GM12878 (cell line): Measurements from ENCODE around the gene LSM10. TPM values are rescaled to one million over a fixed set of nuclear protein-coding genes. Genes with fewer than 3 reads are reported as not detected.

ENCODE experiments used
- CBFB ChIP-seq: IDR thresholded peaks from 2 replicates; pipeline ENCODE4 v1.6.1; 2016; ENCODE audit warnings: antibody characterized with exemption, low read depth
- EED ChIP-seq: sonication (generic); IDR thresholded peaks from 2 replicates; pipeline ENCODE4 v1.6.1; 2016; ENCODE audit warnings: antibody characterized with exemption, low read depth
- EGR1 ChIP-seq, 2 experiments: IDR thresholded peaks; 1 replicate in 1 of 2; 2 replicates in 1 of 2; pipeline ENCODE4 v1.6.1; 2011 to 2012; ENCODE audit warnings: low read depth in 2 of 2, low read length in 2 of 2, borderline replicate concordance in 1 of 2, mild to moderate bottlenecking in 1 of 2, moderate library complexity in 1 of 2
- HDGF ChIP-seq: fragments of 450-650 bp; IDR thresholded peaks from 2 replicates; pipeline ENCODE4 v1.6.1; 2016; ENCODE audit warnings: antibody characterized with exemption
- MXI1 ChIP-seq: fragments of 150-350 bp; IDR thresholded peaks from 2 replicates; pipeline ENCODE4 v1.6.1; 2011; ENCODE audit warnings: low read depth, mild to moderate bottlenecking, inconsistent platforms, low read length, improper control_type of control experiment
- MYC ChIP-seq: IDR thresholded peaks from 2 replicates; pipeline ENCODE4 v1.6.1; 2011; ENCODE audit warnings: mild to moderate bottlenecking, low read length, moderate library complexity, inconsistent platforms; ENCODE audit not compliant: insufficient read depth, insufficient replicate concordance, insufficient read length, severe bottlenecking
- NBN ChIP-seq: fragments of 450-650 bp; IDR thresholded peaks from 2 replicates; pipeline ENCODE4 v1.6.1; 2016
- NR2C2 ChIP-seq: IDR thresholded peaks from 2 replicates; pipeline ENCODE4 v1.6.1; 2011; ENCODE audit warnings: borderline replicate concordance, low read depth; ENCODE audit not compliant: control insufficient read depth, insufficient read length
- POLR2A ChIP-seq: IDR thresholded peaks from 2 replicates; pipeline ENCODE4 v1.6.1; 2011; ENCODE audit warnings: low read depth, mild to moderate bottlenecking, low read length
- SMARCA5 ChIP-seq: fragments of 450-650 bp; IDR thresholded peaks from 2 replicates; pipeline ENCODE4 v1.6.1; 2017; ENCODE audit warnings: mild to moderate bottlenecking
- SMC3 ChIP-seq: IDR thresholded peaks from 2 replicates; pipeline ENCODE4 v1.6.1; 2011; ENCODE audit warnings: low read length, improper control_type of control experiment, borderline replicate concordance
- TCF3 ChIP-seq: IDR thresholded peaks from 2 replicates; pipeline ENCODE4 v1.6.1; 2012; ENCODE audit warnings: low read depth, mild to moderate bottlenecking, low read length, borderline replicate concordance; ENCODE audit not compliant: insufficient read depth
- ZBED1 ChIP-seq: IDR thresholded peaks from 2 replicates; pipeline ENCODE4 v1.6.1; 2016; ENCODE audit warnings: borderline replicate concordance
- ZNF217 ChIP-seq: fragments of 450-650 bp; IDR thresholded peaks from 2 replicates; pipeline ENCODE4 v1.6.1; 2017; ENCODE audit warnings: antibody characterized with exemption, mild to moderate bottlenecking
- ZNF274 ChIP-seq: IDR thresholded peaks from one replicate; pipeline ENCODE4 v1.8.0; 2011; ENCODE audit not compliant: insufficient read length, insufficient read depth
- ZNF384 ChIP-seq: IDR thresholded peaks from 2 replicates; pipeline ENCODE4 v1.6.1; 2012; ENCODE audit warnings: low read depth, mild to moderate bottlenecking, low read length, improper control_type of control experiment, borderline replicate concordance
- polyA plus RNA-seq, 11 experiments: library from polyadenylated mRNA; depleted of rRNA in 4 of 11; unstranded in 6 of 11; stranded (reverse) in 5 of 11; fragments of >200 nt; fragmentation: Nextera tagmentation in 4 of 11; fragmentation: Illumina TruSeq in 1 of 11; extraction: Ambion mirVana in 4 of 11; extraction: Trizol in 1 of 11; gene quantifications; 1 replicate in 1 of 11; 2 replicates in 10 of 11; pipeline versions ENCODE4 v1.2.1 to v1.2.3, GENCODE V29; 2011 to 2016; ENCODE audit warnings: inconsistent platforms in 2 of 11, missing spikeins in 2 of 11, low read depth in 1 of 11
- total RNA-seq, 4 experiments: library from RNA; depleted of rRNA in 3 of 4; stranded (reverse); fragments of >200 nt in 3 of 4; fragmentation: Illumina TruSeq in 1 of 4; extraction: Trizol in 1 of 4; gene quantifications; 2 replicates each; pipeline versions ENCODE4 v1.2.1 to v1.2.3, GENCODE V29; 2013 to 2021
- TF ChIP-seq, protein P1 (sequence below): fragments of 450-650 bp; conservative IDR thresholded peaks from 2 replicates; pipeline ENCODE4 v1.6.1; 2017; ENCODE audit warnings: mild to moderate bottlenecking, moderate library complexity
- TF ChIP-seq, protein P2 (sequence below): fragments of 450-650 bp; IDR thresholded peaks from 2 replicates; pipeline ENCODE4 v1.6.1; 2017; ENCODE audit warnings: mild to moderate bottlenecking, moderate library complexity
- TF ChIP-seq, protein P3 (sequence below): IDR thresholded peaks from 2 replicates; pipeline ENCODE4 v1.6.1; 2012; ENCODE audit warnings: low read depth, low read length, improper control_type of control experiment

Gene LSM10
- total and polyA plus RNA-seq, 10 of the 15 experiments (the other 5 are each of a cell fraction or from before 2014, with no cell fraction given), result 13.1 to 103 (median 57.5) TPM

DNA sequence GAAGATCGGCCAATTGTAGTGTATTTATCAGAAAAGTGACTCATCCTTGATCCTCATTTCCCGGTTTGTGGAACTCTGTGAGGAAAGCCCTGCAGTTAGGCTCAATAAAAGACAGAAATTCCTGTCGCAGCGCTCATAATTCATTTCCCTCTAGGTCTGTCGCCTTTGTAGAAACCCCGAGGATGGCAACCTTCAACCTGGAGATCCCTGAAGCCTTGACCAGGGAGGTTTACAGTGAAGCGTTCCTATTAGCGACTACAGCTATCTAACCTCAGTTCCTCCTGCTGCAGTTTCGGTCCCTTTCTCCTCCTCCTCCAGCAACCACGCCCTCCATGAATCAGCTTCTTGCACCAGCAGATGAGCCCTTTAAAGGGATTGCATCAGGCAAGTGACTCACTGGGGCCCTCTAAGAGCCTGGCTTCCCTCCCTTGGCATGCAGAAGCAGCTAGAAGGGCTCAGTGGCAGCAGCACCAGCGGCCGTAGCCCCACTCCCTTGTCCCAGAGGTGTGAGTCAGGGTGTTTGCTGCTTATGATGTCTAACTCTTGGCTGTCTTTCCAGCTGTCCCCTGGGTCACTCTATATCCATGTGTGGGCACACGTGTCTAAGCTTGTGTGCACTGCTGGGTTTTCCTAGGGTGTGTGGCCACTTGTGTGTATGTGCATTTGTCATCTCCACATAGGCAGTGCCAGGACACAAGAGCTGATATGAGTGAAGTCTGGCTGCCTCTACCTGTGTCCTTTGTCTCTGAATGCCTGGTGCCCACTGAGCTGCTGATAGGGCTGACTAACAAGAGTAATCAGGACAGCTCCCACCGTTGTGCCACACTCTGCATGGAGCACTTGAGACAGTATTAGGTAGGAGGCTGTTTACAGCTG, 11.2 kb downstream of the LSM10 start (continued):
- TF ChIP-seq ZNF384 (no peak), MYC (no peak), TCF3 (no peak), NR2C2 (no peak), HDGF (peak; percentile 37; the same call in 1 of the 2 replicates), NBN (peak; percentile 65), ZNF274 (no peak), SMC3 (peak; percentile 14; the same call in 1 of the 2 replicates), EGR1 (IDR thresholded peaks at IDR 0.05; ENCODE audit: borderline replicate concordance in 1 of 2, low read depth in 2 of 2, low read length in 2 of 2) (no peak), ZBED1 (peak; percentile 51; the same call in 1 of the 2 replicates), POLR2A (peak; percentile 99), CBFB (peak; percentile 40), SMARCA5 (peak; percentile 98), MXI1 (peak; percentile 78), ZNF217 (peak; percentile 82; the same call in 1 of the 2 replicates), EED (no peak; the same call in 1 of the 2 replicates)
- TF ChIP-seq, protein P1, sequence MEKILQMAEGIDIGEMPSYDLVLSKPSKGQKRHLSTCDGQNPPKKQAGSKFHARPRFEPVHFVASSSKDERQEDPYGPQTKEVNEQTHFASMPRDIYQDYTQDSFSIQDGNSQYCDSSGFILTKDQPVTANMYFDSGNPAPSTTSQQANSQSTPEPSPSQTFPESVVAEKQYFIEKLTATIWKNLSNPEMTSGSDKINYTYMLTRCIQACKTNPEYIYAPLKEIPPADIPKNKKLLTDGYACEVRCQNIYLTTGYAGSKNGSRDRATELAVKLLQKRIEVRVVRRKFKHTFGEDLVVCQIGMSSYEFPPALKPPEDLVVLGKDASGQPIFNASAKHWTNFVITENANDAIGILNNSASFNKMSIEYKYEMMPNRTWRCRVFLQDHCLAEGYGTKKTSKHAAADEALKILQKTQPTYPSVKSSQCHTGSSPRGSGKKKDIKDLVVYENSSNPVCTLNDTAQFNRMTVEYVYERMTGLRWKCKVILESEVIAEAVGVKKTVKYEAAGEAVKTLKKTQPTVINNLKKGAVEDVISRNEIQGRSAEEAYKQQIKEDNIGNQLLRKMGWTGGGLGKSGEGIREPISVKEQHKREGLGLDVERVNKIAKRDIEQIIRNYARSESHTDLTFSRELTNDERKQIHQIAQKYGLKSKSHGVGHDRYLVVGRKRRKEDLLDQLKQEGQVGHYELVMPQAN, result peak; percentile 90
- TF ChIP-seq, protein P2, sequence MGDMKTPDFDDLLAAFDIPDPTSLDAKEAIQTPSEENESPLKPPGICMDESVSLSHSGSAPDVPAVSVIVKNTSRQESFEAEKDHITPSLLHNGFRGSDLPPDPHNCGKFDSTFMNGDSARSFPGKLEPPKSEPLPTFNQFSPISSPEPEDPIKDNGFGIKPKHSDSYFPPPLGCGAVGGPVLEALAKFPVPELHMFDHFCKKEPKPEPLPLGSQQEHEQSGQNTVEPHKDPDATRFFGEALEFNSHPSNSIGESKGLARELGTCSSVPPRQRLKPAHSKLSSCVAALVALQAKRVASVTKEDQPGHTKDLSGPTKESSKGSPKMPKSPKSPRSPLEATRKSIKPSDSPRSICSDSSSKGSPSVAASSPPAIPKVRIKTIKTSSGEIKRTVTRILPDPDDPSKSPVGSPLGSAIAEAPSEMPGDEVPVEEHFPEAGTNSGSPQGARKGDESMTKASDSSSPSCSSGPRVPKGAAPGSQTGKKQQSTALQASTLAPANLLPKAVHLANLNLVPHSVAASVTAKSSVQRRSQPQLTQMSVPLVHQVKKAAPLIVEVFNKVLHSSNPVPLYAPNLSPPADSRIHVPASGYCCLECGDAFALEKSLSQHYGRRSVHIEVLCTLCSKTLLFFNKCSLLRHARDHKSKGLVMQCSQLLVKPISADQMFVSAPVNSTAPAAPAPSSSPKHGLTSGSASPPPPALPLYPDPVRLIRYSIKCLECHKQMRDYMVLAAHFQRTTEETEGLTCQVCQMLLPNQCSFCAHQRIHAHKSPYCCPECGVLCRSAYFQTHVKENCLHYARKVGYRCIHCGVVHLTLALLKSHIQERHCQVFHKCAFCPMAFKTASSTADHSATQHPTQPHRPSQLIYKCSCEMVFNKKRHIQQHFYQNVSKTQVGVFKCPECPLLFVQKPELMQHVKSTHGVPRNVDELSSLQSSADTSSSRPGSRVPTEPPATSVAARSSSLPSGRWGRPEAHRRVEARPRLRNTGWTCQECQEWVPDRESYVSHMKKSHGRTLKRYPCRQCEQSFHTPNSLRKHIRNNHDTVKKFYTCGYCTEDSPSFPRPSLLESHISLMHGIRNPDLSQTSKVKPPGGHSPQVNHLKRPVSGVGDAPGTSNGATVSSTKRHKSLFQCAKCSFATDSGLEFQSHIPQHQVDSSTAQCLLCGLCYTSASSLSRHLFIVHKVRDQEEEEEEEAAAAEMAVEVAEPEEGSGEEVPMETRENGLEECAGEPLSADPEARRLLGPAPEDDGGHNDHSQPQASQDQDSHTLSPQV, result no peak
- TF ChIP-seq, protein P3, sequence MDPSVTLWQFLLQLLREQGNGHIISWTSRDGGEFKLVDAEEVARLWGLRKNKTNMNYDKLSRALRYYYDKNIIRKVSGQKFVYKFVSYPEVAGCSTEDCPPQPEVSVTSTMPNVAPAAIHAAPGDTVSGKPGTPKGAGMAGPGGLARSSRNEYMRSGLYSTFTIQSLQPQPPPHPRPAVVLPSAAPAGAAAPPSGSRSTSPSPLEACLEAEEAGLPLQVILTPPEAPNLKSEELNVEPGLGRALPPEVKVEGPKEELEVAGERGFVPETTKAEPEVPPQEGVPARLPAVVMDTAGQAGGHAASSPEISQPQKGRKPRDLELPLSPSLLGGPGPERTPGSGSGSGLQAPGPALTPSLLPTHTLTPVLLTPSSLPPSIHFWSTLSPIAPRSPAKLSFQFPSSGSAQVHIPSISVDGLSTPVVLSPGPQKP, result no peak
